ENCODE data around the gene PGAM1. TPM values are rescaled to one million over a fixed set of nuclear protein-coding genes. Genes with fewer than 3 reads are reported as not detected.

The PGAM1 gene
- total and polyA plus RNA-seq, 2 of the 13 experiments (the other 11 are each of a cell fraction or from before 2014, with no cell fraction given): 354 to 483 TPM

DNA sequence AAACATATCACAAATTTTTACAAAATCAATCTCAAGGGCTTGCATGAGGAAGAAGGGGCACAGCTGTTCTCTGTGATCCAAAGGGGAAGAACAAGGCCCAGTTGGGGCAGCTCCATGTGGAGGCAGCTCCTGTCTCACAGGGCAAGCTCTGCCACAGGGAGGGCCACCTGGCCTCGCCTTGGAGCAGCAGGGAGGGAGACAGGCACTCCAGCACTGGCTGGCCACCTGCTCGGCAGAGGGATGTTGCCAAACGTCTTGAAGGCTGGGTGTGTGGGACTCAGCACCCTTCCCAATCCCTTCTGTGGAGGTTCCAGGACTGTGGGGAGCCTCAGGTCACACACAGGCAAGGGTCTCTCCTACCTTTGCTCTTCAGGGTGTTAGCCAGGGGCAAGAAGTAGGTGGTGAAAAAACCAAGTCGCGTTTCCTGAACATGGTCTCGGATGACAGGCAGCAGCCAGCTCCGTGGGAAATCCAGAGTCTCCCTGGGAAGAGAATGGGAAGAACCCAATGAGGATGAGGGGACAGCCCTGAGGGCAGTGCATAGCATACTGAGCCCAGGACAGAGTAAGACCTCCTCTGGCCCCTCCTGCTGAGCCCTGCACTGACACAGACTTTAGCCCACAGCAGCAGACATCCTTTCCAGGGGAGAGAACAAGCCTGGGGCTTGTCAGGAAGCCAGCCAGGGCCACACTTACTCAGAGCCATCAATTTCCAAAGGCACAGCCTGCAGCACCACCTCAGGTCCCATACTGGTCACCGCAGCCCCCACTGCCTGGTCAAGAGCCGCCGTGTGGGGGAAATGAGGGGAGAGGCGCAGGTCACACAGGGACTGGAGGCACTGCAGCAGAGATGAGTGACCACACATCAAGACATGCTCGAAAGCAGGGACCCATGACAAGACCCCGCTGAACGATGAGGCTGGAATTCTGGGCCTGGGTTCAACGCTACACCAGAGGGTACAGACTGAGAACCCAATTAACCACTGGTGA is 46.8 kb upstream of the PGAM1 start:
- Histone ChIP-seq H4K20me1 (ENCODE audit: insufficient read depth, low read length) (no peaks in the 10 kb centered on the region), H3K9me3 (ENCODE audit: low read length) (no peaks in the 10 kb centered on the region), H3K9ac (ENCODE audit: insufficient read depth, low read depth, low read length) (no peak overlapping the region), H3K36me3 (replicated peaks in 1 of 2; ENCODE audit: control insufficient read depth in 1 of 2, insufficient read depth in 2 of 2, low read length in 2 of 2) (peaks cover 28 to 53% of the 10 kb centered on the region in 2 experiments; a peak in 4 of 5 replicates), H3K4me2 (ENCODE audit: low read depth, low read length) (no peak overlapping the region), H2AFZ (ENCODE audit: low read length) (no peak overlapping the region), H3K4me1 (ENCODE audit: insufficient read depth, low read length) (no peaks in the 10 kb centered on the region), H3K27me3 (ENCODE audit: control insufficient read depth in 1 of 2, insufficient read depth in 2 of 2, low read length in 2 of 2) (no peaks in the 10 kb centered on the region), H3K79me2 (ENCODE audit: insufficient read depth, low read length) (no peaks in the 10 kb centered on the region), H3K27ac (ENCODE audit: extremely low read length, insufficient read depth, low read length) (no peak overlapping the region), H3K4me3 (replicated peaks in 1 of 3; ENCODE audit: insufficient read depth in 1 of 3, low read depth in 2 of 3, low read length in 3 of 3) (no peak overlapping the region)
- FAIRE-seq (no peak), DNase-seq (ENCODE audit: low spot score) (no peak), ATAC-seq (no peak)
- no TSS peak for BruUV-seq (replicated peaks)
- in situ Hi-C loops (cut with HindIII; ENCODE audit: extremely low pct_ligation_motif_present, low pct_unique_long_range_greater_than_20kb) (no loop called here), intact Hi-C loops (cut with micrococcal nuclease; ENCODE audit: unreplicated experiment) (no loop called here)
- CTCF ChIA-PET (ENCODE audit: low intra/inter-chr PET ratio, low total read pairs): no interaction called here
- POLR2A ChIA-PET: no interaction called here
- TF ChIP-seq SNRNP70 (IDR thresholded peaks at IDR 0.05; ENCODE audit: low read depth, low read length): no peak
- no peak for TF ChIP-seq ZNF274 (CRISPR knock-in tag; IDR thresholded peaks at IDR 0.05)
- TF ChIP-seq, protein P1, sequence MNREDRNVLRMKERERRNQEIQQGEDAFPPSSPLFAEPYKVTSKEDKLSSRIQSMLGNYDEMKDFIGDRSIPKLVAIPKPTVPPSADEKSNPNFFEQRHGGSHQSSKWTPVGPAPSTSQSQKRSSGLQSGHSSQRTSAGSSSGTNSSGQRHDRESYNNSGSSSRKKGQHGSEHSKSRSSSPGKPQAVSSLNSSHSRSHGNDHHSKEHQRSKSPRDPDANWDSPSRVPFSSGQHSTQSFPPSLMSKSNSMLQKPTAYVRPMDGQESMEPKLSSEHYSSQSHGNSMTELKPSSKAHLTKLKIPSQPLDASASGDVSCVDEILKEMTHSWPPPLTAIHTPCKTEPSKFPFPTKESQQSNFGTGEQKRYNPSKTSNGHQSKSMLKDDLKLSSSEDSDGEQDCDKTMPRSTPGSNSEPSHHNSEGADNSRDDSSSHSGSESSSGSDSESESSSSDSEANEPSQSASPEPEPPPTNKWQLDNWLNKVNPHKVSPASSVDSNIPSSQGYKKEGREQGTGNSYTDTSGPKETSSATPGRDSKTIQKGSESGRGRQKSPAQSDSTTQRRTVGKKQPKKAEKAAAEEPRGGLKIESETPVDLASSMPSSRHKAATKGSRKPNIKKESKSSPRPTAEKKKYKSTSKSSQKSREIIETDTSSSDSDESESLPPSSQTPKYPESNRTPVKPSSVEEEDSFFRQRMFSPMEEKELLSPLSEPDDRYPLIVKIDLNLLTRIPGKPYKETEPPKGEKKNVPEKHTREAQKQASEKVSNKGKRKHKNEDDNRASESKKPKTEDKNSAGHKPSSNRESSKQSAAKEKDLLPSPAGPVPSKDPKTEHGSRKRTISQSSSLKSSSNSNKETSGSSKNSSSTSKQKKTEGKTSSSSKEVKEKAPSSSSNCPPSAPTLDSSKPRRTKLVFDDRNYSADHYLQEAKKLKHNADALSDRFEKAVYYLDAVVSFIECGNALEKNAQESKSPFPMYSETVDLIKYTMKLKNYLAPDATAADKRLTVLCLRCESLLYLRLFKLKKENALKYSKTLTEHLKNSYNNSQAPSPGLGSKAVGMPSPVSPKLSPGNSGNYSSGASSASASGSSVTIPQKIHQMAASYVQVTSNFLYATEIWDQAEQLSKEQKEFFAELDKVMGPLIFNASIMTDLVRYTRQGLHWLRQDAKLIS (CRISPR knock-in tag; IDR thresholded peaks at IDR 0.05): no peak
- TF ChIP-seq HMG20A (CRISPR knock-in tag; IDR thresholded peaks at IDR 0.05; ENCODE audit: borderline replicate concordance): no peak
- WGBS (ENCODE audit: low lambda C conversion rate): 96% methylated on average over 13 of the region's 15 CpGs

Data from HepG2 (cell line).